Endometrial microvascular endothelial cells (primary cell): ENCODE measurements around the gene LIPF. TPM values are rescaled to one million over a fixed set of nuclear protein-coding genes. Genes with fewer than 3 reads are reported as not detected.
"Not testable (repeated sequence)": the region's sequence is repeated elsewhere in the genome, so short reads cannot be mapped to it uniquely, and the experiment has no call there.

Experiments used
- in situ Hi-C: cut with HindIII; loops from 2 replicates; pipeline ENCODE4 v1.10.0; 2017; ENCODE audit warnings: low sequenced_read_pairs, low pct_unique_long_range_greater_than_20kb; ENCODE audit errors: inconsistent ontology term
- total RNA-seq: library from RNA; depleted of rRNA; stranded (reverse); fragments of >200 nt; gene quantifications from one replicate; pipeline ENCODE4 v1.2.3, GENCODE V29; 2015; ENCODE audit errors: inconsistent ontology term

The LIPF gene
- total RNA-seq, 1 donor from 2014 or later, result not detected

DNA sequence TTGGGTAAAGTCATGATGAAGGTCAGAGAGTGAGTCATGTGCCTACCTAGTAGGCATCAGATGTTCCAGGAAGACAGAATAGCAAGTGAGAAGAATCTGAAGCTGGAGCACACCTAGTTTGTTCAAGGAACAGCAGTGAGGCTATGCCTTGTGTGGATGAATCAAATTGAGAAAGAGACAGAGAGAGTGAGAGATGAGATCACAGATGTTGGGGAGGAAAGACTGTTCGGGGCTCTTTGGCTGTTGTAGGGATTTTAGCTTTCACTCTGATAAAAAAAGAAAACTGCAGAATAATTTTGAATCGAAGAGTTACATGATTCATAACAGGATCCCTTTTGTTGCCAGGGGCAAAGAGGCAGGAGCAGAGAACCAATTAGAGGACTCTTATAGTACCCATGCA is 6.3 kb downstream of the LIPF start:
- in situ Hi-C loops, result no loop called here

- in situ Hi-C loops, result no loop called here
Observed at GRCh38 chr10:88672041-88672440, 7.8 kb downstream of the LIPF start.

- in situ Hi-C loops, result no loop called here
Observed at GRCh38 chr10:88676283-88677060, 12.2 kb downstream of the LIPF start.

DNA sequence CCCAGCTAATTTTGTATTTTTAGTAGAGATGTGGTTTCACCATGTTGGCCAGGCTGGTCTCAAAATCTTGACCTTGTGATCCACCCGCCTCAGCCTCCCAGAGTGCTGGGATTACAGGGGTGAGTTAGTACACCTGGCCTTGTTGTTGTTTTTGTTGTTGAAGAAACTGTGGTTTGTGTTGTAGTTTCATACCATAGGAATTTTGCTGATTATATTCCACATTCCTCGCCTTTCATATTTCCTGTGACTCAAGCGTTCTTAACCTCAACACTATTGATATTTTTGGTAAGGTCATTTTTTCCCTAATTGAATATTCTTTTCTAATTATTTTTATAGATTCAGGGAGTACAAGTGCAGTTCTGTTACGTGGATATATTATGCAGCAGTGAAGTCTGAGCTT is 16.7 kb downstream of the LIPF start:
- in situ Hi-C loops, result no loop called here

GRCh38 chr10:88682491-88682890 is 18.2 kb downstream of the LIPF start:
- in situ Hi-C loops, result no loop called here

- in situ Hi-C loops, result no loop called here
Observed at GRCh38 chr10:88687853-88688467, 23.7 kb downstream of the LIPF start.

DNA sequence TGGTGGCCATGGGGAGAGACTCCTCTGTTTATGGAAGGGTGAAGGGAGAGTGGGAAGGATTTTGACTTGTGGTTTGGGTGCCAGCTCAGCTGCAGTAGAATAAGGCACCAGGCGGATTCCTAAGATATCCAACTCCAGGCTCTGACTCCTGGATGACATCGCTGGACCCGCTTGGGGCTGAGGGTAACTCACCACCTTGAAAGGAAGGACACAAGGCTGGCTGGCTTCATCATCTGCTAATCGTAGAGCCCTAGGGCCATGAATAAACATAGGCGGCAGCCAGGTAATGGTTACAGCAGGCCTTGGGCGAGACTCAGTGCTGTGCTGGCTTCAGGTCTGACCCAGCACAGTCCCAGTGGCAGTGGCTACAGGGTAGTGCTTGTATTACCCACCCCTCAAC is 25.1 kb downstream of the LIPF start:
- in situ Hi-C loops, result no loop called here

- in situ Hi-C loops, result no loop called here
Observed at GRCh38 chr10:88693392-88694020, 29.3 kb downstream of the LIPF start.

DNA sequence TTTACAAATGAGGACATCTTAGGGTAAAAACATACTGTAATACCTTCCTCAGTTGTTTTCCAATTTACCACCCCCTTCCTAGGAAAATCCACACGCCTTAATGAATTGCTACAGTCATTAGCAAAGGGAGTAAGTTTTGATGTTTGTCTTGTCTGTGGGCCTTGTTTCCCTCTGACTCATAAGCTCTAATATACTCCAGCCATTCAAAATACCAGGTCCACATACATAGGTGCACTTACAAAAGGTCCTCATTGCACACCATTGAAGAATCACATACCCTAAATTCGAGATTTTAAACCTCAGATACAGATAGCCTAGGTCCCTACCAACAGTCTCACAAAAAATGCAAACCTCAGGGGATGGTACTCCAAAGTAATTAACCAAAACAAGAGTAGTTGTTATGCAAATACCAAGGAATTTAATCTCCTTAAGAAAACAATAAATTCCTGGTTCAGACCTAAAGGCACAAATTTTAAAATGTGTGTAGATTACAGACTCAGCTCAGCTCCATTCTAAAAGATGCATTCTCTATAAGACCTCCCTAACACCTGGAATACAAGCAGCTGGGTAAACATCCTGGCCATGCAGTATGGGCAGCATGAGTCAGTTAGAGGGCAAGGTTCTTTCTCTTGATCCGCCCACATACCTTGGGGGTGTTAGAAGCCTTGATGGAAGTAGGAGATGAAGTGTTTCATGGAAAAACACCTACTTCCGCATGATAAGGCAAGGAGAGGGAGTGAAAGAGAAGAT is 38.8 kb downstream of the LIPF start:
- in situ Hi-C loops, result no loop called here

DNA sequence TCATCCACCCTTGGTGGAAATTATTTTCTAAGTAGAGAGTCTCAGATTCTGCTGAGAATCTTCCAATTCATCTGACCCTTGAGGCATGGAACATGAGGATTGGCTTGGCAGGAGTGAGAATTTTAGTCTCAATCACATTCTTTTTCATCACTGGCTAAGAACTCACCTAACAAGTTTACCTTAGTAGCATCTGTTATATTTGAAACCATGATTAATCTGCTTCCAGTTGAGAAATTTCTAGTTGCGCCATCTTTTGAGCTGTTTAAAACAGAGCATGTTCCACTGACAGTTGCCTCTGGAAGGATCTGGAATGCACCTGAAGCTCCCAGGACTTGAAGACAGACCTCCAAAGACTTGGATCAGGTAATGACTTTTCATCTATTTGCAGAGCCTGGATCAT is 41.7 kb downstream of the LIPF start, which contains the start of gene LIPK:
Gene LIPK (plus strand): TSS at position 292 of the 400 bp plus-strand sequence. CDS start 18,295 bp downstream, outside the sequence.
- in situ Hi-C loops, result no loop called here

- in situ Hi-C loops, result no loop called here
Observed at GRCh38 chr10:88707429-88708155, 43.4 kb downstream of the LIPF start.

DNA sequence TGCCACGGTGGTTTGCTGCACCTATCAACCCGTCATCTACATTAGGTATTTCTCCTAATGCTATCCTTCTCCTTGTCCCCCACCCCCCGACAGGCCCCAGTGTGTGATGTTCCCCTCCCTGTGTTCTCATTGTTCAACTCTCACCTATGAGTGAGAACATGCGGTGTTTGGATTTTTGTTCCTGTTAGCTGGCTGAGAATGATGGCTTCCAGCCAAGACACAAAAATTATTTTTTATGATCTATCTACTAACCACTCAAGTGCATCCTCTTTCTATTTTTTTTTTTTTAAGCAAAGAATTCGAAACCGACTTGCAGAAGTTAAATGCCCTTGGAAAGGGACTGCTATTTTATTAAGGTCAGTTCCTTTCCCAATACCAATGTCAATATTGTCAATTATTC is 45.1 kb downstream of the LIPF start:
- in situ Hi-C loops, result not testable (repeated sequence)

GRCh38 chr10:88715517-88715916 is 51.3 kb downstream of the LIPF start:
- in situ Hi-C loops, result no loop called here

DNA sequence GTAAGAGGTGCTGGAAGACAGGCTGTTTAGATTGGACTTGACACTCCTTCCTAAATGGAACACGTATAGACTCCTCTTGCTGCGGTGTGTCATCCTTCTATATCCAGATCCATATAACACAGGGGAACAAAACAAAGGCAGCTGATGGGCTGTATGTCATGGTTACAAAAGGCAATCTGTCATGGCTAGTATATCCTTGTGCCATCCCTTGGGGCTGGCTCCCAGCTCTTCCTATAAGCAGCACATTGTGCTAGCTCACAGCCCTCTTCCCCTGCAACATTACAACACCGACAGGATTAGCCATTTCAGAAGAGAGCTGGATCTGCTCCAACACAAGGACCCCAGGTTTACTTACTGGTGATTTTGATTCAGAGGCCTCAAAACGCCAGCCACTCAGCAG is 57.1 kb downstream of the LIPF start:
- in situ Hi-C loops, result no loop called here

DNA sequence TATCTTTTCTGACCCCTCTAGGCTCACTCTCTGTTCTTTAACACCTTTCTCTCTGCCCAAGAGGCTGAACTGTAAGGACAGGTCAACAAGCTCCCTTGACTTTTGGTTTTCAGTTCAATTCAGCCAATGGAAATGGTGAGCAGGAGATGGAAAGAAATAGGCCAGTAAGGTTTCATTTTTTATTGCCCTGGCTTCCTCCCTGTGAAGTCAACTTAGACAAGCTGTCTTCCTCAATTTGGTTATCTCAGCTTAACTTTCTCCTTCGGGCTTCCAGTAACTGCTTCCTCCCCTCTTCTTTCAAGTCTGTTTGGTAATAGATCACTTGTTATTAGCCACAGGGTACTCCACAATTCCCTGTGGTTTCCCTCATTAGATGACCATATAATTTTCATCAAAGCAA is 61.6 kb downstream of the LIPF start:
- in situ Hi-C loops, result no loop called here

DNA sequence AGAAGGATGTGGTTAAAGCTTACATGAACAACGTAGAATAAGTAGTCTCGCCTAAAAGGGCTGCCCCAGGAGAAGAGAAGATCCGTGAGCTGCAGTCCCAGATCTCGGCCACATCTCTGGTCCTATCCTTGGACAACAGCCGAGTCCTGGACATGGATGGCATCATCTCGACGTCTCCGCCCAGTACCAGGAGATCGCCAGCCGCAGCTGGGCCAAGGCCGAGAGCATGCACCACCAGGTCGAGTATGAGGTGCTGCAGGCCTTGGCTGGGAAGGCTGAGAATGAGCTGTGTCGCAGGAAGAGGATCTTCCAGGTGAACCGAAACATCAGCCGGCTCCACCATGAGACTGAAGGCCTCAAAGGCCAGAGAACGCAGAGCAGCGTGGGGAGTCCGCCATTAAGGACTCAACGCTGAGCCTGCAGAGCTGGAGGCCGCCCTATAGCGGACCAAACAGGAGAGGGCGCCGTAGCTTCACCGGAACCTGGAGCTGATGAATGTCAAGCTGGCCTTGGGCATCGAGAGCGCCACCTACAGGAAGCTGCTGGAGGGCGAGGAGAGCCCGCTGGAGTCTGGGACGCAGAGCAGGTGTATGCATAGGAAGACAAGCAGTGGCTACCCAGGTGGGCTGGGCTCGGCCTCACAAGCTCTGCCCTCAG is 64.0 kb downstream of the LIPF start:
- in situ Hi-C loops, result no loop called here
